HG02623 (cell line): Measurements from ENCODE around the gene BPIFB3.
"Not testable (repeated sequence)": the region's sequence is repeated elsewhere in the genome, so short reads cannot be mapped to it uniquely, and the experiment has no call there.

ENCODE experiments used
- ATAC-seq: cut with Tn5 transposase; IDR thresholded peaks from one replicate; pipeline ENCODE4 v1.9.1; 2021; ENCODE audit warnings: moderate library complexity; ENCODE audit not compliant: unreplicated experiment

BPIFB3 gene

DNA sequence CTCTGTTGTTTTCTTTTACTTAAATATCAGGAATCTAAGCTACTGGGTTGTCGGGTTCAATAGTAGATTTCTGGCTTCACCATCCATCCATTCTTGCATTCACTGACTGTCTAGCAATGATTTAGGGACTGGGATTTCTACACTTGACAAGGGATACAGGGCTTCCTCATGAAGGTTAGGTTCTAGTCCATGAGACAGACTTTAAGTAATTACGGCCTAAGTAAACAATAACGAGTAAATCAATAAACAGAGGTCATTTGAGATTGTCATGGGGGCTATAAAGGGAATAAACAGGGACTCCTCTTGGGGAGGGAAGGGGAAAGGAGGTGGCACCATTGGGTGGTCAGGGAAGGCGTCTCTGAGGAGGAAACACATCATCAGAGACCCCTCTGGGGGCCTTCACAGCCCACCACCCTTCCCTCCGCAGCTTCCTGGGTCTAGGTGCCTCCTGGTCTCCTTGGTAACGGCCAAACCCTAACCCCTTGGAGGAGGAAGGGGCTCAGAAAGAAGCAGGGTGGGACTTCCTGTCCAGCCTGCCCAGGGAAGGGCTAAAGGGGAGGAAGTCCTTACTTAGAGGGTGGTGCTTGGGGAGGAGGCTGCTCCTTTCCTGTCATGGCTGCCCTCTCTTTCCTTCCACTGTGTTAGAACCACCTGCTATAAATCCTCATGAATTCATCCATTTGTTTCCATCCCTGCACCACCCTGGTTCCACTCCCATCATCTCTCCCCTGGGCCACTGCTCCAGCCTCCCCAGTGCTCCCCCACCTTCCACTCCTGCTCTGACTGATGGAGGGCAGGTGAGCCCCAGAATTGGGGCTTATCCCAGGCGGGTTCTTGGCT is 59.1 kb downstream of the BPIFB3 start:
- no peak for ATAC-seq

DNA sequence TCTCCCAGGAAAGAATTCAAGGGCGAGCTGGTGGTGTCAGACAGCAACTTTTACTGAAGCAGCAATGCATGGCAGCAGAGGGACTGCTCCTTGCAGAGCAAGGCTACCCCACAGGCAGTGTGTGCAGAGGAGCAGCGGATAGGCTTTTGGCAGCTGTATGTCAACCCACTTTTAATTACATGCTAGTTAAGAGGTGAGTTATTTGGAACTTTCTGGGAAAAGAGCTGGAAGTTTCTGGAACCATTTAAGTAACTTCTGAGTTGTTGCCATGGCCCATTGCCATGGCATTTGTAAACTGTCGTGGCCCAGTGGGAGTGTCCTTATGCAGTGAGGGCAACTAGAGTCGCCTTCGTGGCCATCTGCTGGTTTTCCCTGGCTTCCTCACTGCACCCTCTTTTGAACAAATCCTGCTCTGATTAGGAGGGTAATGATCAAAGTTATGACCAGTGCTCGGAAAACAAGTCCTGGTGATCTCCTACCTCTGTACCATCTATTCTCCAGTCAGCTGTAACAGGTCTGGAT is 59.7 kb downstream of the BPIFB3 start:
- no peak for ATAC-seq

DNA sequence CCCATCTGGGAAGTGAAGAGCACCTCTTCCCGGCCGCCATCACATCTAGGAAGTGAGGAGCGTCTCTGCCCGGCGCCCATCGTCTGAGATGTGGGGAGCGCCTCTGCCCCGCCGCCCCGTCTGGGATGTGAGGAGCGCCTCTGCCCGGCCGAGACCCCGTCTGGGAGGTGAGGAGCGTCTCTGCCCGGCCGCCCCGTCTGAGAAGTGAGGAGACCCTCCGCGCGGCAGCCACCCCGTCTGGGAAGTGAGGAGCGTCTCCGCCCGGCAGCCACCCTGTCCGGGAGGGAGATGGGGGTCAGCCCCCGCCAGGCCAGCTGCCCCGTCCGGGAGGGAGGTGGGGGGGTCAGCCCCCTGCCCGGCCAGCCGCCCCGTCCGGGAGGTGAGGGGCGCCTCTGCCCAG is 61.8 kb downstream of the BPIFB3 start:
- ATAC-seq, result not testable (repeated sequence)

DNA sequence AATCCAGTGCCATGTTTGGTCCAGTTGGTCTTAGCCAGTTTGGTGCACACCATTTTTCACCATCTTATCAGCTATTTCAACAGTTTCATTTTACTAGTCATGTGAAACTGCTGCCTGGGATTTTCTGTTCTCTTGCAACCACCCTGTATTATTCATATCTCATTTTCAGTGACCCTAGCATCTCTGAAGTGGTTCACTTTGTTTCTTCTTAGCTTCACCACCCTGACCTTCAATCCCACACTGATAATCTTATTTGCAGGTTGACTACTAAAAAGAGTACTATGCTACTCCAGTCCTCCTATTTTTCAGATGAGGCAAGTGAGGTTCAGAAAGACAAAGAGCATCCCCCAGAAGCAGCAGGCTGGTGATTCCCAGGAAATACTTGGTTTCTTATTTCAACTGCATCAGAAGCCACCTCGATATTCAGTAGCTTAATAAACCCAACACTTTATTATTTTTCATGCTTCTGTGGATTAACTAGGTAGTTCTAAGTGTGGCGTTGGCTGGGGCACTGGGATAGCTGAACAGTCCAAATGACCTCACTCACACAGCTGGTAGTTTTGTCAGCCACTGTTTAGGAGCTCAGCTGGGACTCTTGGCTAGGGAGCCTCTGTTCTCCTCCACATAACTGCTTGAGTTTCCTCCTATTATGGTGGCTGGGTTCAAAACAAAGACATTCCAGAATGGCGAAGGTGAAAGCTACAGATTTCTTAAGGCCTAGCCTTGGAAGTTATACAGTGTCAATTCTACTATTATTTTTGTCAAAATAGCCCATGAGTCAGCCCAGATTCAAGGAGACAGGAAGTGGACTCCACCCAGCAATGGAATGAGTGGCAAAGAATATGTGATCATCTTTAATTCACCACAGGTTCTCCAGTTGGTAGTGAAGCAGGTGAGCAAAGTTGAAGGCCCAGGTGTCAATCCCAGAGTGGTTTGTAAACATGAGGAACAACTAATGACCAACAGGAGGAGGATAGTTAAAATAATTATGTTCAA is 66.3 kb downstream of the BPIFB3 start:
- no peak for ATAC-seq

DNA sequence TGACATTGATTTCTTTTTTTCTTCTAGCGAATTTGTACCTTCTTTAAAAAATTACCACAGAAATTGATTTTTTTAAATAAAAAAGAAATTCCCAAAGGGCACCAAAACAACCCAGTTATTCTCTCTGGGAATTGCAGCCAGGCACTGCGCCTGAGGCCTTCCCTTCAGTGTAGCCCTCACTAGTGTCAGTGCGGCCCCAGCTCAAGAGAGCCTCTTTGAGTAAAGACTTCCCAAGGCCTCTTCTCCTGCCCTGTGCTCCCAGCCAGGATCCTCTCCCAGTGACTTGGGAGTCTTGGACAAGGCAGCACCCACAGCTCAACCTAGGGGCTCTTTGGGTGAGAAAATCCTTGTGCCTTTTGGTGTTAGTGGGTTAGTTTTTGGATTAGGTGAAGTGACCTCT is 67.2 kb downstream of the BPIFB3 start:
- ATAC-seq, result no peak

DNA sequence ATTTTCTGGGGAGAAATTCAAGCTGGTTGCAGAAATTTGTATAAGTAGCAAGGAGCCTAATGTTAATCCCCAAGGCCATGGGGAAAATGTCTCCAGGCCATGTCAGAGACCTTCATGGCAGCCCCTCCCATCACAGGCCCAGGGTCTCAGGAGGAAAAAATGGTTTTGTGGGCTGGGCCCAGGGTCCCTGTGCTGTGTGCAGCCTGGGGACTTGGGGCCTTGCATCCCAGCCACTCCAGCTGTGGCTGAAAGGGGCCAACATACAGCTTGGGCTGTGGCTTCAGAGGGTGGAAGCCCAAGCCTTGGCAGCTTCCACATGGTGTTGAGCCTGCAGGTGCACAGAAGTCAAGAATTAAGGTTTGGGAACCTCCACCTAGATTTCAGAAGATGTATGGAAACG is 68.6 kb downstream of the BPIFB3 start:
- not testable (repeated sequence) for ATAC-seq
